ENCODE measurements around the gene TCF21. TPM values are rescaled to one million over a fixed set of nuclear protein-coding genes. Genes with fewer than 3 reads are reported as not detected.

TCF21 gene
- total and polyA plus RNA-seq, 2 of the 4 experiments (the other 2 are of a cell fraction): 6.6 to 10.0 TPM

DNA sequence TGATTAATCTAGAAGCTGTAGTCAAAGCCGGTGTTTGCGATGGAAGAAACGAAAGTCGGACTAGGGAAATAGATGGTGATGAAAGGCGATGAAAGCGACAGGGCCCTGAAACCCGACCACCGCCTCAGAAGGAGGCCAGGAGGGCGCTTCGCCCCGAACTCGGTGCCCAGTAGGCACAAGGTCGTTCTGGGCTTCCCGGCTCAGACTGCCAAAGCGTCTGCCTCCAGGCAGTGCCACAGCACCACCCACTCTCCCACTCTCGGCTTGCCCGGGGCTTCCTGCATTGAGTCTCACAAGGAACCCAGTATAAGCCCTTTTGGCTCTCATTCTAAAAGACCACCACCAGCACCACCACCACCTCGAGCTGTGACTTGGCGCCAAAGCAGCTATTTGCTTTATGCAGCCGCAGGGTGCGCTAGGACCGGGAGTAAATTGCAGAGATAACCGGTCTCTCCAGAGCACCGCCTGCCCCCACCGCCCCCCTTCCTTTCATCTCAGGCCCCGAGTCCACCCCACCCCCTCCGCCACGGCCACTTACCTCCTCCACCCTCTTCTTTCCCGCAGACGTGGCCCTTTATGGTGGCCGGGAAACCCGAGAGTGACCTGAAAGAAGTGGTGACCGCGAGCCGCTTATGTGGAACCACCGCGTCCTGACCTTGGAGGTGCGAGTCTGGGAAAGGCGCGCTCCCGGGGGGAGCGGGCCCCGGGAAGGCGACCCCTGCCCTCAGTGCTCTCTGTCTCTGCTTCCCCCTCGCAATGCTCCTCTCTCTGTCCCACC is 2.4 kb downstream of the TCF21 start:
- intact Hi-C loops (cut with micrococcal nuclease) (loop anchor here (2.0 to 10.0 kb wide), 2 partner anchors 25 to 127 kb away; no protein-coding TSS in a partner anchor), in situ Hi-C loops (cut with MboI; ENCODE audit: low sequenced_read_pairs) (loop anchor here (25.0 kb wide), 1 partner anchor 279 kb away; no protein-coding TSS in a partner anchor), dilution Hi-C loops (cut with HindIII; ENCODE audit: low sequenced_read_pairs, unreplicated experiment) (loop anchor here (25.0 kb wide), 1 partner anchor 304 kb away; no protein-coding TSS in a partner anchor)
- Histone ChIP-seq H3K27ac (ENCODE audit: insufficient read depth, low read length) (peak overlapping the region; percentile 97), H4K91ac (ENCODE audit: insufficient read depth, low read depth, low read length) (peak overlapping the region; percentile 90), H2BK120ac (ENCODE audit: low read depth, low read length) (peak overlapping the region; percentile 58), H3K18ac (ENCODE audit: low read depth, low read length) (peak overlapping the region; percentile 75), H3K27me3 (ENCODE audit: control insufficient read depth, insufficient read depth, low read length) (no peaks in the 10 kb centered on the region), H3K14ac (replicated peaks; ENCODE audit: low read depth, low read length) (peak overlapping the region; percentile 89), H2BK15ac (ENCODE audit: low read depth, low read length) (peak overlapping the region; percentile 1; the same call in 1 of the 3 replicates), H3K4me3 (ENCODE audit: insufficient read depth, low read depth, low read length) (peak overlapping the region; percentile 99), H4K5ac (ENCODE audit: low read depth, low read length) (peak overlapping the region; percentile 62), H3K9ac (ENCODE audit: low read depth, low read length) (peak overlapping the region; percentile 93), H2AK9ac (replicated peaks; ENCODE audit: low read depth, low read length, poor library complexity) (peak overlapping the region; percentile 84), H3K9me3 (ENCODE audit: control insufficient read depth, insufficient read depth, low read length) (no peaks in the 10 kb centered on the region), H4K8ac (ENCODE audit: low read depth in 2 of 2, low read length in 2 of 2) (peak overlapping the region; percentile 65 to 85), H3K56ac (ENCODE audit: extremely low read depth, insufficient read depth, low read length) (peak overlapping the region; percentile 75), H2AK5ac (ENCODE audit: low read depth, low read length) (peak overlapping the region; percentile 72), H3K4ac (ENCODE audit: low read depth, low read length) (peak overlapping the region; percentile 75), H3K36me3 (ENCODE audit: control insufficient read depth, insufficient read depth, low read length) (peaks cover 49% of the 10 kb centered on the region), H3K4me1 (ENCODE audit: control insufficient read depth, insufficient read depth, low read length) (peaks cover 13% of the 10 kb centered on the region), H3K4me2 (ENCODE audit: low read depth, low read length) (peak overlapping the region; percentile 92), H2AFZ (replicated peaks; ENCODE audit: low read length, poor library complexity) (peak overlapping the region; percentile 83), H3K23ac (ENCODE audit: low read depth, low read length) (peak overlapping the region; percentile 86), H3K9me1 (ENCODE audit: insufficient read depth, low read length) (peaks cover 14% of the 10 kb centered on the region), H4K20me1 (ENCODE audit: insufficient read depth, low read length) (peaks cover 37% of the 10 kb centered on the region), H3K79me1 (ENCODE audit: low read depth in 1 of 2, low read length in 2 of 2) (peaks cover 22 to 58% of the 10 kb centered on the region in 2 experiments), H2BK5ac (ENCODE audit: low read depth, low read length, poor library complexity, severe bottlenecking) (peak overlapping the region; percentile 98), H2BK20ac (ENCODE audit: low read depth, low read length) (peak overlapping the region; percentile 38; the same call in 1 of the 2 replicates)
- TF ChIP-seq CEBPB (IDR thresholded peaks at IDR 0.05; ENCODE audit: low read depth, low read length): no peak
- no peak for ATAC-seq (ENCODE audit: low read depth)
- ChIA-PET POLR2A (ENCODE audit: unreplicated experiment) (interaction anchor here (0.7 to 2.4 kb wide), 4 partner anchors 8 to 615 kb away, joined by 3 to 11 read pairs (median 4); no protein-coding TSS in a partner anchor), CTCF (interaction anchor here (1.2 to 2.0 kb wide), 2 partner anchors 247 to 322 kb away, joined by 4 to 7 read pairs; no protein-coding TSS in a partner anchor)
- WGBS, 2 experiments (ENCODE audit: extremely low coverage in 2 of 2, insufficient read length in 1 of 2): 0% methylated on average over 19 of the region's 45 CpGs; no CpG with 5 or more reads in 1 of the 2 experiments
- peak; percentile 39 for DNase-seq
- BruUV-seq (replicated peaks): no TSS peak

Measured in IMR-90 (cell line).